GM12801 (cell line): ENCODE measurements around the gene PIP4K2C.

Source experiments
- CTCF ChIP-seq: IDR thresholded peaks from one replicate; pipeline ENCODE4 v1.5.1; 2011; ENCODE audit warnings: control low read depth; ENCODE audit not compliant: insufficient read length; ENCODE audit errors: extremely low read depth

The PIP4K2C gene

GRCh38 chr12:57552835-57553313, 38.1 kb upstream of the PIP4K2C start:
- TF ChIP-seq CTCF, result no peak

GRCh38 chr12:57553343-57554202, 37.4 kb upstream of the PIP4K2C start:
- no peak for TF ChIP-seq CTCF

GRCh38 chr12:57554453-57554852, 36.5 kb upstream of the PIP4K2C start:
- TF ChIP-seq CTCF, result no peak

GRCh38 chr12:57554897-57555296, 36.1 kb upstream of the PIP4K2C start:
- no peak for TF ChIP-seq CTCF

GRCh38 chr12:57558864-57559263, 32.1 kb upstream of the PIP4K2C start:
- TF ChIP-seq CTCF, result no peak

GRCh38 chr12:57560516-57560915, 30.5 kb upstream of the PIP4K2C start:
- no peak for TF ChIP-seq CTCF

- no peak for TF ChIP-seq CTCF
Measured at GRCh38 chr12:57563358-57563757, 27.6 kb upstream of the PIP4K2C start.
